Kidney epithelial cell (primary cell): ENCODE data around the gene NEDD9. TPM values are rescaled to one million over a fixed set of nuclear protein-coding genes. Genes with fewer than 3 reads are reported as not detected.

Experiments
- DNase-seq: peaks from one replicate; pipeline ENCODE4 v3.0.0-alpha.2; 2010; ENCODE audit warnings: low read depth
- H3K27me3 ChIP-seq: 2 replicates; pipeline ENCODE4 v1.6.0; 2011; ENCODE audit warnings: low read length; ENCODE audit not compliant: control insufficient read depth, insufficient read depth
- H3K36me3 ChIP-seq: 2 replicates; pipeline ENCODE4 v1.5.1; 2011; ENCODE audit warnings: low read length; ENCODE audit not compliant: control insufficient read depth, insufficient read depth
- H3K4me3 ChIP-seq: 2 replicates; pipeline ENCODE4 v1.5.1; 2011; ENCODE audit warnings: low read depth, mild to moderate bottlenecking, control low read depth, low read length
- total RNA-seq: library from RNA; depleted of rRNA; stranded (reverse); fragments of >200 nt; gene quantifications from 2 replicates; pipeline ENCODE4 v1.2.3, GENCODE V29; 2015
- TF ChIP-seq, protein P1 (sequence below): IDR thresholded peaks from 2 replicates; pipeline ENCODE4 v1.5.1; 2011; ENCODE audit warnings: mild to moderate bottlenecking, moderate library complexity, low read length, control low read depth, inconsistent platforms; ENCODE audit not compliant: insufficient read depth, poor library complexity, severe bottlenecking

NEDD9 gene
- total RNA-seq, 1 donor from 2014 or later = 48.3 TPM

DNA sequence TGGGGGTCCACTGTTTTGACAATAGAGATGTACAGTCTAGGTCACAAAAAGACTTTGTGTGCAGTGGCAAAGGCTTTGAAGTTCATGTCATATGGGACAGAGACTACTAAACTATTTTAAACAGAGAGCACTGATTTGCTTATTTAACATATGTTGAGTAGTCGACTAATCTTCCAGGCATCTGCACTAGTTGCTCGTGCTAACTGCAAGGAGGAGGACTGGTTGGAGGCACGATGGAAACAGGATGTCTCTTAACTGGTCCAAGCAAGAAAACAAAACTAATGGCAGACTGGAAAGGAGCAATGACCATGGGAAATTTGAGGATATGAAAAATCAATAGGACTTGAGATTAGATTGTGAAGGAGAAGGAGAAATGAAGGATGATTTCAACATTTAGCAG lies 92.4 kb downstream of the NEDD9 start:
- Histone ChIP-seq H3K4me3 (no peak overlapping the region), H3K27me3 (no peaks in the 10 kb centered on the region), H3K36me3 (no peaks in the 10 kb centered on the region)
- DNase-seq = no peak
- TF ChIP-seq, protein P1, sequence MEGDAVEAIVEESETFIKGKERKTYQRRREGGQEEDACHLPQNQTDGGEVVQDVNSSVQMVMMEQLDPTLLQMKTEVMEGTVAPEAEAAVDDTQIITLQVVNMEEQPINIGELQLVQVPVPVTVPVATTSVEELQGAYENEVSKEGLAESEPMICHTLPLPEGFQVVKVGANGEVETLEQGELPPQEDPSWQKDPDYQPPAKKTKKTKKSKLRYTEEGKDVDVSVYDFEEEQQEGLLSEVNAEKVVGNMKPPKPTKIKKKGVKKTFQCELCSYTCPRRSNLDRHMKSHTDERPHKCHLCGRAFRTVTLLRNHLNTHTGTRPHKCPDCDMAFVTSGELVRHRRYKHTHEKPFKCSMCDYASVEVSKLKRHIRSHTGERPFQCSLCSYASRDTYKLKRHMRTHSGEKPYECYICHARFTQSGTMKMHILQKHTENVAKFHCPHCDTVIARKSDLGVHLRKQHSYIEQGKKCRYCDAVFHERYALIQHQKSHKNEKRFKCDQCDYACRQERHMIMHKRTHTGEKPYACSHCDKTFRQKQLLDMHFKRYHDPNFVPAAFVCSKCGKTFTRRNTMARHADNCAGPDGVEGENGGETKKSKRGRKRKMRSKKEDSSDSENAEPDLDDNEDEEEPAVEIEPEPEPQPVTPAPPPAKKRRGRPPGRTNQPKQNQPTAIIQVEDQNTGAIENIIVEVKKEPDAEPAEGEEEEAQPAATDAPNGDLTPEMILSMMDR = no peak

DNA sequence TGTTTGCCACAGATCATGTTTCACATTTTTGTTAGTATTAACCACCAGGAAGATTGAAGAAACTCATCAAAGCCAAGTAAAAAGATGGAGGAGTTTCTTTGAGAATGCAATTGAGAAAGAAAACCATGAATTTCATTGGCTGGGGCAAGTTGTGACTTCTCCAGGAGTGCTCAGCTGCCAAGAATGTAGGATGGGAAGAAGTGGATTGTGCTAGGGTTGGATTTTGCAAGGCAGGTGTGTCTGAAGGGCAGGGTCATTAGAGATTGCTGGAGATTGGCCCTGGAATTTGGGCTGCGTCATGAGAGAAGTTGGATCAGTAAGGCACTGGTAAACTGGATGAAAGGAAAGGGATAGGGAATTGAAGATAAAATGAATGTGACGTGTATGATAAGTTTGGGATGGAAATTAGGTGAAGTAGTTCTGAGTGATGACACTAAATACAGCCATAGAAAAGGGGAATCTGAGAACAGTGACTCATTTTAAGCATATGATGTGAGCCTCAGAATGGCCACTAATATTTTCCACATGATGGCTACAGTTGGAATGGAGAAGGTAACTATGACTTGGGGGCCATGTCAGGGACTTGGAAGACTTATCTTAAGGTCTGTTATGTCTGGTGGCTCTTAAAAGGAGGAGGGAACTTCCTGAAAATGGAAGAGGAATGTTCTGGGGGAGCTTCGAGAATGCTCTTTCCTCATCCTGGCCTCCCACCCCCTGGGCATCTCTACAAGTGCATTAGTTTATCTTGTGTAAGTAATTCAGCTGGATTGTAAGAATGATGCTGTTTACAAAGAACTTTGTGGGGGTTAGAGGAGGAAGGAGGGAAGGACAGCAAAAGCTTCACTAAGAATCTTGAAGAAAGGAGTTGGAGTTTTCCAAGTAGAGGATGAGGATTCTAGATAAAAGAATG lies 93.2 kb downstream of the NEDD9 start:
- no peak overlapping the region for H3K4me3 ChIP-seq
- no peaks in the 10 kb centered on the region for H3K36me3 ChIP-seq
- H3K27me3 ChIP-seq = no peaks in the 10 kb centered on the region
- DNase-seq = no peak
- TF ChIP-seq, protein P1 = no peak

DNA sequence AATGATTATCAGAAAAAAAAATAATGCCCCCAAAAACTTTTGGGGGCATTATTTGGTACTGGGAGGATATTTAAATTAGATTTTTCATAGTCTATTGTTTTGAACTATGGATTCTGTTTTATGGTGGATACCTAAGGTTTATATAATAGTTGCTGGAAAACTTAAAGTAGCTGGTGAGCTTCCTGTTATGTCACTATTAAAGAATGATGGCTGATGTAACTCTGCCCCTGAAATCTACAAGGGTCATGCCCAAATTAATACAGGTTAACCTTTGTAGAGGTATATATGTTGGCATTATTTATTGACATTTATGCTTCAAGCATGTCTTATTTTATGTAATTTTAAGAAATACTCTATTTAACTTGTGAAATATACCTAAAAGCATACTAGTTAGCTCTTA lies 95.7 kb downstream of the NEDD9 start:
- Histone ChIP-seq H3K27me3 (no peaks in the 10 kb centered on the region), H3K36me3 (no peaks in the 10 kb centered on the region), H3K4me3 (no peak overlapping the region)
- no peak for DNase-seq
- TF ChIP-seq, protein P1 = no peak

Other genes starting within 250 kb of the NEDD9 start
- 0.27 and 0.84 TPM in 2 replicates for gene ELOVL2, start 188.4 kb downstream of the NEDD9 start, total RNA-seq
- 15.6 and 18.5 TPM in 2 replicates for gene SMIM13, start 138.8 kb downstream of the NEDD9 start, total RNA-seq
- gene ERVFRD-1, start 120.9 kb downstream of the NEDD9 start, total RNA-seq = not detected in 2 replicates